ENCODE data around the gene ZBTB20. TPM values are rescaled to one million over a fixed set of nuclear protein-coding genes. Genes with fewer than 3 reads are reported as not detected.

ZBTB20 gene
- total and polyA plus RNA-seq, 12 donors: 2.8 to 167 (median 108) TPM

DNA sequence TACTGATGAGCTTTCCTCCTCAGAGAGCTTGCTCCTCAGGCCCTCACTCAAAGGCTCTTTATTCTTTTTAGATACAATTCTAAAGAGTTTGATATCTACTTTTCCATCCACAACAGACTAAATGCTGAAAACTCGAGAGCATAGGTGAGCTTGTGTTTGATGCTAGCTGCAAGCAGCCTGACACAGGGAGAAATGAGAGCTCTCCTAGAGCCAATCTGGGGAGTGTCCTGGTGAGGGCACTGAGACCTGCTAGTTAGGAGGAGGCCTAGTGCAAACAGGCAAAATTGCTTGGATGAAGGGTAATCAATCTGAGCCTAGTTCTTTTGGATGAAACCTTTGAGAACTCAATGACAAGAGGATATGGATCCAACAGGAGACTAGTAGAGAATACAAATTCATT, 300.8 kb downstream of the ZBTB20 start:
- intact Hi-C loops (cut with DNase I): no loop called here
- H3K27ac ChIP-seq: no peak overlapping the region

DNA sequence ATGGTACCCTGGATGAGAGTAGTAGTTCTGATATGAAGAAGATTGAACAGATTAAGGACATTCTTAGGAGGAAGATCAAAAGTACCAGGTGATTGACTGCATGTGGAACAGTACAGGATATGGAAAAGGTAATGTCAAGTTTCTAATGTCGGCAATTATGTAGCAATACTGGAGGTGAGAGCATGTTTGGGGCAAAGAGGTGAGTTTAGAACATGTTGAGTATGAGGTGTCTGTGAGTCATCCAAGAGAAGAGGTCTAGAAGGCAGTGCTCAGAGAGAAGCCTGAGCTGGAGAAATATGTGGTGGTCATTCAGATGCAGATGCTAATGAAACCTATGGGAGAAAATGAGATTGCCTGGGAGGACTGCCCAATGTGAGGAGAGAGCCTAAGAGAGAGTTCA, 305.6 kb downstream of the ZBTB20 start:
- Histone ChIP-seq H3K27me3 (no peaks in the 10 kb centered on the region), H3K4me3 (no peak overlapping the region), H3K4me1 (replicated peaks in 1 of 2) (peaks cover 0 to 14% of the 10 kb centered on the region in 2 donors), H3K9me3 (replicated peaks in 1 of 3) (no peaks in the 10 kb centered on the region), H3K27ac (no peak overlapping the region), H3K36me3 (replicated peaks in 1 of 2) (no peaks in the 10 kb centered on the region)
- no peak for TF ChIP-seq POLR2A (IDR thresholded peaks at IDR 0.05)
- TF ChIP-seq, protein P1, sequence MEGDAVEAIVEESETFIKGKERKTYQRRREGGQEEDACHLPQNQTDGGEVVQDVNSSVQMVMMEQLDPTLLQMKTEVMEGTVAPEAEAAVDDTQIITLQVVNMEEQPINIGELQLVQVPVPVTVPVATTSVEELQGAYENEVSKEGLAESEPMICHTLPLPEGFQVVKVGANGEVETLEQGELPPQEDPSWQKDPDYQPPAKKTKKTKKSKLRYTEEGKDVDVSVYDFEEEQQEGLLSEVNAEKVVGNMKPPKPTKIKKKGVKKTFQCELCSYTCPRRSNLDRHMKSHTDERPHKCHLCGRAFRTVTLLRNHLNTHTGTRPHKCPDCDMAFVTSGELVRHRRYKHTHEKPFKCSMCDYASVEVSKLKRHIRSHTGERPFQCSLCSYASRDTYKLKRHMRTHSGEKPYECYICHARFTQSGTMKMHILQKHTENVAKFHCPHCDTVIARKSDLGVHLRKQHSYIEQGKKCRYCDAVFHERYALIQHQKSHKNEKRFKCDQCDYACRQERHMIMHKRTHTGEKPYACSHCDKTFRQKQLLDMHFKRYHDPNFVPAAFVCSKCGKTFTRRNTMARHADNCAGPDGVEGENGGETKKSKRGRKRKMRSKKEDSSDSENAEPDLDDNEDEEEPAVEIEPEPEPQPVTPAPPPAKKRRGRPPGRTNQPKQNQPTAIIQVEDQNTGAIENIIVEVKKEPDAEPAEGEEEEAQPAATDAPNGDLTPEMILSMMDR (IDR thresholded peaks at IDR 0.05): no peak
- 89 to 97% (median 90%) methylated on average over 1 of the region's 1 CpG for WGBS, 4 donors
- DNase-seq: no peak
- intact Hi-C loops (cut with DNase I): no loop called here

More for the DNA sequence above, 300.8 kb downstream of the ZBTB20 start:
- 70 to 85% (median 77%) methylated on average over 1 of the region's 1 CpG for WGBS, 4 donors
- no peak for TF ChIP-seq POLR2A (IDR thresholded peaks at IDR 0.05)
- TF ChIP-seq, protein P1 (IDR thresholded peaks at IDR 0.05): no peak
- Histone ChIP-seq H3K9me3 (replicated peaks in 1 of 3) (no peaks in the 10 kb centered on the region), H3K27me3 (no peaks in the 10 kb centered on the region), H3K36me3 (replicated peaks in 1 of 2) (no peaks in the 10 kb centered on the region), H3K4me3 (no peak overlapping the region), H3K4me1 (replicated peaks in 1 of 2) (peaks cover 5 to 27% of the 10 kb centered on the region in 2 donors)
- no peak for DNase-seq

DNA sequence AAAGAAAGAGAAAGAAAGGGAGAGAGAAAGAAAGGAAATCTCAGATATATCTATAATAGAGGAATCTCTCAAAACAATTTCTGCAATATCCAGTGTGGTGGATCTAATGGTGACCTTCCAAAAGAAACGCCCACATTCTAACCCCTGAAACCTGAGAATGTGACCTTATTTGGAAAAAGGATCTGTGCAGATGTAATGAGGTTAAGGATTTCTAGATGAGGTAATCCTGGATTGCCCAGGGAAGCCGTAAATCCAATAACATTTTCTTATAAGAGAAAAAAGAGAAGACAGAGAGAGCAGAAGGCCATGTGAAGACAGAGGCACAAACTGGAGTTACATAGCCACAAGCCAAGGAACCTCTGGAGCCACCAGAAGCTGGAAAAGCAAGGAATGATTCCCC, 307.6 kb downstream of the ZBTB20 start:
- no peak overlapping the region for H3K4me3 ChIP-seq
- no peak overlapping the region for H3K27ac ChIP-seq
- TF ChIP-seq, protein P1 (IDR thresholded peaks at IDR 0.05): no peak
- no peak for TF ChIP-seq POLR2A (IDR thresholded peaks at IDR 0.05)
- H3K27me3 ChIP-seq: no peaks in the 10 kb centered on the region
- intact Hi-C loops (cut with DNase I): no loop called here
- WGBS, 4 donors: 51 to 58% (median 55%) methylated on average over 2 of the region's 2 CpGs
- DNase-seq: no peak
- H3K9me3 ChIP-seq (replicated peaks in 1 of 3): no peaks in the 10 kb centered on the region
- H3K36me3 ChIP-seq (replicated peaks in 1 of 2): no peaks in the 10 kb centered on the region
- H3K4me1 ChIP-seq (replicated peaks in 1 of 2): peaks cover 0 to 11% of the 10 kb centered on the region in 2 donors

DNA sequence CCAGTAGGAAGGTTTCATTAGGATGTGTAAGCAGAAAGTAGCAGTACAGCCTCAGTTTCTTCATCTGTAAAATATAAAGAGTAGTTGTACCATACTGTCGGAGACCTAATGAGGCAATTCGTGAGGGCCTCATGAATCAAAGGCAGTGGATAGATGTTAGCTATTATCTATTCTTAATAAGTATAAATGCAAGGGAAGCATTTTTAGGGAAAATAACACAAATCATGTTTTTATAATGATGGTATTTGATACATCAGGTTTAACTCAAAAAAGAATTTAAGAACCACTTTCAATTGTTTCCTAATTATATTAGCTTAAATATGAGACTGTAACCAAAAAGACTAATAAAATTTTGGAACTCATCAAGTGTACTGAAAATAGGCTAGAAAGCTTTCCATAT, 309.1 kb downstream of the ZBTB20 start:
- H3K27me3 ChIP-seq: no peaks in the 10 kb centered on the region
- H3K27ac ChIP-seq: no peak overlapping the region
- no peaks in the 10 kb centered on the region for H3K9me3 ChIP-seq (replicated peaks in 1 of 3)
- peaks cover 0 to 11% of the 10 kb centered on the region in 2 donors for H3K4me1 ChIP-seq (replicated peaks in 1 of 2)
- intact Hi-C loops (cut with DNase I): no loop called here
- WGBS, 4 donors: 77 to 98% (median 87%) methylated on average over 2 of the region's 2 CpGs
- TF ChIP-seq, protein P1 (IDR thresholded peaks at IDR 0.05): no peak
- TF ChIP-seq POLR2A (IDR thresholded peaks at IDR 0.05): no peak
- no peak overlapping the region for H3K4me3 ChIP-seq
- H3K36me3 ChIP-seq (replicated peaks in 1 of 2): no peaks in the 10 kb centered on the region
- DNase-seq: no peak
